Naive B cell (primary cell): Measurements from ENCODE around the gene SMG9. TPM values are rescaled to one million over a fixed set of nuclear protein-coding genes. Genes with fewer than 3 reads are reported as not detected.
"Not testable (repeated sequence)": the region's sequence is repeated elsewhere in the genome, so short reads cannot be mapped to it uniquely, and the experiment has no call there.

ENCODE experiments used
- ATAC-seq, 2 donors: fragments of 150-1000 bp; cut with Tn5 transposase; 2 replicates each; pipeline ENCODE4 v1.10.0; 2021; ENCODE audit warnings: low read depth in 2 of 2, mild to moderate bottlenecking in 2 of 2, moderate library complexity in 2 of 2
- DNase-seq: peaks from one replicate; pipeline ENCODE4 v3.0.0; 2022
- H3K27ac Mint-ChIP-seq, 6 donors: one replicate each; pipeline ENCODE4 v1.8.0; 2020 to 2022; ENCODE audit warnings: mild to moderate bottlenecking in 6 of 6, mixed read lengths in 6 of 6, moderate library complexity in 5 of 6, inconsistent platforms in 2 of 6
- H3K27me3 Mint-ChIP-seq, 3 donors: one replicate each; pipeline ENCODE4 v1.8.0; 2021 to 2022; ENCODE audit warnings: mixed read lengths in 3 of 3, mild to moderate bottlenecking in 1 of 3
- H3K36me3 Mint-ChIP-seq, 2 donors: one replicate each; pipeline ENCODE4 v1.8.0; 2020 to 2022; ENCODE audit warnings: mixed read lengths in 2 of 2, inconsistent platforms in 1 of 2, mild to moderate bottlenecking in 1 of 2
- H3K4me1 Mint-ChIP-seq, 3 donors: one replicate each; pipeline ENCODE4 v1.8.0; 2020 to 2022; ENCODE audit warnings: mixed read lengths in 3 of 3, inconsistent platforms in 1 of 3, mild to moderate bottlenecking in 1 of 3, moderate library complexity in 1 of 3
- H3K4me3 Mint-ChIP-seq, 8 donors: one replicate each; pipeline ENCODE4 v1.8.0; 2020 to 2022; ENCODE audit warnings: mild to moderate bottlenecking in 8 of 8, mixed read lengths in 8 of 8, moderate library complexity in 8 of 8, inconsistent platforms in 2 of 8
- H3K9me3 Mint-ChIP-seq, 7 donors: one replicate each; pipeline ENCODE4 v1.8.0; 2020 to 2022; ENCODE audit warnings: mixed read lengths in 7 of 7, mild to moderate bottlenecking in 5 of 7, inconsistent platforms in 2 of 7, moderate library complexity in 1 of 7
- polyA plus RNA-seq, 6 donors: library from polyadenylated mRNA; unstranded; fragments of 300-500 nt; fragmentation: Illumina TruSeq; gene quantifications; one replicate each; pipeline ENCODE4 v1.2.3, GENCODE V29; 2021; ENCODE audit warnings: low read depth in 6 of 6

Gene SMG9
- polyA plus RNA-seq, 6 donors from 2014 or later = 2.7 to 13.0 (median 8.2) TPM

DNA sequence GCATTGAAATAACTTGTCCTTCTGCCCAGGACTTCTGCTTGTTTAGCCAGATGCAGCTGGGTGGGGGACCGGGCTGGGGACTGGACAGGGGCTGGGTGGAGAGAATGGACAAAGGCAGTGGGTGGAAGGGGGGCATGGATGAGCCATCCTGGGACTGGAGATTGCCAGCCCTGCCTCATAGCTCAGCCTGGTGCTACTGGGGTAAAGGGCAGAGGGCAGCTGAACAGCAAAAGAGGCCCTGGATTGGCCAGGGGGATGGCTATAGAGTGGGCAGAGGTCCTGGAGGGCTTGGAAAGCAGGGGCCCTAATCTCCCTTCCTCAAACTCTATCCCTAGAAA, 67.1 kb downstream of the SMG9 start:
- peak overlapping the region in 1 of 8 donors; percentile 59 for H3K4me3 Mint-ChIP-seq
- H3K4me1 Mint-ChIP-seq = peaks cover 0 to 3% (median 0%) of the 10 kb centered on the region in 3 donors
- DNase-seq (no peak), ATAC-seq (no peak)
- H3K27ac Mint-ChIP-seq = no peak overlapping the region
- peaks cover 0 to 12% of the 10 kb centered on the region in 2 donors for H3K36me3 Mint-ChIP-seq
- H3K9me3 Mint-ChIP-seq = peaks cover 5 to 16% (median 13%) of the 10 kb centered on the region in 7 donors
- H3K27me3 Mint-ChIP-seq = peaks cover 4 to 11% (median 4%) of the 10 kb centered on the region in 3 donors

GRCh38 chr19:43684326-43684725, 70.4 kb downstream of the SMG9 start:
- peak overlapping the region in 2 of 6 donors; percentile 13 to 38 for H3K27ac Mint-ChIP-seq
- ATAC-seq = no peak
- H3K27me3 Mint-ChIP-seq = peaks cover 0 to 5% (median 4%) of the 10 kb centered on the region in 3 donors
- H3K4me1 Mint-ChIP-seq = peaks cover 0 to 3% (median 0%) of the 10 kb centered on the region in 3 donors
- no peak for DNase-seq
- no peaks in the 10 kb centered on the region for H3K9me3 Mint-ChIP-seq
- H3K36me3 Mint-ChIP-seq = no peaks in the 10 kb centered on the region
- no peak overlapping the region for H3K4me3 Mint-ChIP-seq

GRCh38 chr19:43683905-43684304, 70.9 kb downstream of the SMG9 start:
- no peak for ATAC-seq
- H3K27ac Mint-ChIP-seq = no peak overlapping the region
- no peak overlapping the region for H3K4me3 Mint-ChIP-seq
- no peak for DNase-seq
- peaks cover 0 to 5% (median 4%) of the 10 kb centered on the region in 3 donors for H3K27me3 Mint-ChIP-seq
- no peaks in the 10 kb centered on the region for H3K36me3 Mint-ChIP-seq
- H3K4me1 Mint-ChIP-seq = peaks cover 0 to 3% (median 0%) of the 10 kb centered on the region in 3 donors
- H3K9me3 Mint-ChIP-seq = no peaks in the 10 kb centered on the region

- peak overlapping the region in 2 of 6 donors; percentile 58 to 62 for H3K27ac Mint-ChIP-seq
- ATAC-seq (no peak), DNase-seq (no peak)
- H3K4me3 Mint-ChIP-seq = peak overlapping the region in 1 of 8 donors; percentile 29
- no peaks in the 10 kb centered on the region for H3K9me3 Mint-ChIP-seq
- H3K27me3 Mint-ChIP-seq = peaks cover 0 to 5% (median 4%) of the 10 kb centered on the region in 3 donors
- H3K4me1 Mint-ChIP-seq = peaks cover 0 to 3% (median 0%) of the 10 kb centered on the region in 3 donors
- no peaks in the 10 kb centered on the region for H3K36me3 Mint-ChIP-seq
These were observed 71.7 kb downstream of the SMG9 start for GRCh38 chr19:43682824-43683661.

DNA sequence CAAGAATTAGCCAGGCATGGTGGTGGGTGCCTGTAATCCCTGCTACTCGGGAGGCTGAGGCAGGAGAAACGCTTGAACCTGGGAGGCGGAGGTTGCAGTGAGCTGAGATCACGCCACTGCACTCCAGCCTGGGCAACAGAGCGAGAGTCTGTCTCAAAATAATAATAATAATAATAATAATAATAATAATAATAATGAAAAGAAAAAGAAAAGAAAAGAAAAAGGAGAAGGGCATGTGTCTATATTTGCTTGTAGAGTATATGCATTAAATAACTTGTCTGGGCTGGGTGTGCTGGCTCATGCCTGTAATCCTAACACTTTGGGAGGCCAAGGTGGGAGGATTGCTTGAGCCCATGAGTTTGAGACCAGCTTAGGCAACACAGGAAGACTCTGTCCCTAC, 72.5 kb downstream of the SMG9 start:
- DNase-seq, ATAC-seq: not testable (repeated sequence)
- H3K27ac Mint-ChIP-seq = peak overlapping the region in 1 of 6 donors; percentile 47

GRCh38 chr19:43681821-43682220, 72.9 kb downstream of the SMG9 start:
- Mint-ChIP-seq H3K4me1 (peaks cover 0 to 3% (median 0%) of the 10 kb centered on the region in 3 donors), H3K27ac (no peak overlapping the region), H3K9me3 (no peaks in the 10 kb centered on the region), H3K27me3 (peaks cover 0 to 9% (median 0%) of the 10 kb centered on the region in 3 donors), H3K36me3 (no peaks in the 10 kb centered on the region), H3K4me3 (no peak overlapping the region)
- DNase-seq (no peak), ATAC-seq (no peak)

More for the DNA sequence above, 72.5 kb downstream of the SMG9 start:
- not testable (repeated sequence) for H3K4me3 Mint-ChIP-seq, H3K9me3 Mint-ChIP-seq, H3K4me1 Mint-ChIP-seq, H3K36me3 Mint-ChIP-seq, H3K27me3 Mint-ChIP-seq

DNA sequence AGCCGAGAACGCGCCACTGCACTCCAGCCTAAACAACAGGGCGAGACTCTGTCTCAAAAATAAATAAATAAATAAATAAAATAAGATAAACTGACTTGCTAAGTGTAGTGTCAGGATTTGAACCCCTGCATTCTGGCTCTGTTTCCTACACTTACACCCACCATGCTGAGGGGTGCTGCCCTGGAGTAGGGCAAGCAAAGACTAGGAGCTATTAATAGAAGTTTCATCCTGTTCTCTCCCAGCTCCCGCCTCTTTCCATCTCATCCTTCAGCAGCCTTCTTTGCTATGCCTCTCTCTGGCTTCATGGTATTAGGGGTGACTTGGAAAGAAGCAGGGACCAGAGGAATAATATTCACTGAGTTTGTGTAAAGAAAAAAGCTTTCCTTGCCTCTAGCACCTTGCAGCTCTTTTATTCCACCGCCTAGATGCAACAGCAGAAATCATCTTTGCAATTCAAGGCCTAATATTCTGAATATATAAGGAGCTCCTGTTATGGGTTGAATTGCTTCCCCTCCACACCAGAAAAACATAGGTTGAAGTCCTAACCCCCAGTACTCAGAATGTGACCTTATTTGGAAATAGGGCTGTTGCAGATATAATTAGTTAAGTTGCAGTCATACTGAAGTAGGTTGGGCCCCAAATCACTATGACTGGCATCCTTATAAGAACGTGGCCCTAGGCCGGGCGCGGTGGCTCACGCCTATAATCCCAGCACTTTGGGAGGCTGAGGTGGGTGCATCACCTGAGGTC, 76.1 kb downstream of the SMG9 start:
- no peak overlapping the region for H3K4me3 Mint-ChIP-seq
- peaks cover 0 to 10% (median 4%) of the 10 kb centered on the region in 3 donors for H3K4me1 Mint-ChIP-seq
- H3K9me3 Mint-ChIP-seq = no peaks in the 10 kb centered on the region
- ATAC-seq = no peak
- no peak overlapping the region for H3K27ac Mint-ChIP-seq
- no peaks in the 10 kb centered on the region for H3K36me3 Mint-ChIP-seq
- peaks cover 0 to 16% (median 3%) of the 10 kb centered on the region in 3 donors for H3K27me3 Mint-ChIP-seq
- DNase-seq = no peak

Other genes with a start within 250 kb of the SMG9 start
- 10 to 100 TPM; 15.5 to 30.7 (median 24.0) TPM for gene ETHE1, start 227.8 kb downstream of the SMG9 start, polyA plus RNA-seq
- 1 to 10 TPM in 4 of 6 donors, under 1 TPM in 2; 0.39 to 2.2 (median 1.6) TPM for gene ZNF575, start 221.8 kb downstream of the SMG9 start, polyA plus RNA-seq
- 10 to 100 TPM; 24.4 to 32.4 (median 29.6) TPM for gene XRCC1, start 179.4 kb downstream of the SMG9 start, polyA plus RNA-seq
- gene PINLYP, start 179.2 kb downstream of the SMG9 start, polyA plus RNA-seq = 1 to 10 TPM in 5 of 6 donors, not detected in 1; 1.1 to 2.6 (median 2.0) TPM
- gene IRGQ, start 158.8 kb downstream of the SMG9 start, polyA plus RNA-seq = 1 to 10 TPM in 4 of 6 donors, under 1 TPM in 1, not detected in 1; 0.93 to 2.4 (median 1.3) TPM
- gene ZNF576, start 158.4 kb downstream of the SMG9 start, polyA plus RNA-seq = 10 to 100 TPM in 3 of 6 donors, 1 to 10 TPM in 3; 2.3 to 13.6 (median 10.1) TPM
- gene SRRM5, start 142.9 kb downstream of the SMG9 start, polyA plus RNA-seq = under 1 TPM in 3 of 6 donors, not detected in 3; 0.24 to 0.73 (median 0.25) TPM
- 10 to 100 TPM in 4 of 6 donors, 1 to 10 TPM in 2; 8.2 to 18.4 (median 11.1) TPM for gene ZNF428, start 135.3 kb downstream of the SMG9 start, polyA plus RNA-seq
- under 1 TPM in 4 of 6 donors, not detected in 2; 0.12 to 0.22 (median 0.19) TPM for gene CADM4, start 115.1 kb downstream of the SMG9 start, polyA plus RNA-seq
- gene PLAUR, start 84.8 kb downstream of the SMG9 start, polyA plus RNA-seq = 1 to 10 TPM in 1 of 6 donors, under 1 TPM in 4, not detected in 1; 0.37 to 1.1 (median 0.84) TPM
- gene IRGC, start 38.9 kb downstream of the SMG9 start, polyA plus RNA-seq = not detected
- 10 to 100 TPM in 4 of 6 donors, 1 to 10 TPM in 2; 9.7 to 17.2 (median 10.3) TPM for gene KCNN4, start 26.0 kb upstream of the SMG9 start, polyA plus RNA-seq
- gene LYPD5, start 47.5 kb upstream of the SMG9 start, polyA plus RNA-seq = under 1 TPM in 2 of 6 donors, not detected in 4; 0.28 to 0.65 TPM
- 1 to 10 TPM in 5 of 6 donors, not detected in 1; 2.0 to 6.4 (median 5.5) TPM for gene ZNF283, start 72.4 kb upstream of the SMG9 start, polyA plus RNA-seq
- 10 to 100 TPM in 1 of 6 donors, 1 to 10 TPM in 5; 3.1 to 11.3 (median 6.6) TPM for gene ZNF404, start 129.0 kb upstream of the SMG9 start, polyA plus RNA-seq
- gene ZNF45, start 180.3 kb upstream of the SMG9 start, polyA plus RNA-seq = 10 to 100 TPM in 5 of 6 donors, 1 to 10 TPM in 1; 5.2 to 26.1 (median 15.1) TPM
- 1 to 10 TPM in 2 of 6 donors, under 1 TPM in 3, not detected in 1; 0.41 to 4.6 (median 0.97) TPM for gene ZNF221, start 196.3 kb upstream of the SMG9 start, polyA plus RNA-seq
- gene ZNF155, start 229.2 kb upstream of the SMG9 start, polyA plus RNA-seq = 1 to 10 TPM in 5 of 6 donors, not detected in 1; 1.9 to 4.4 (median 3.2) TPM
- gene ZNF230, start 248.0 kb upstream of the SMG9 start, polyA plus RNA-seq = 1 to 10 TPM; 1.9 to 8.8 (median 3.9) TPM